Heart right ventricle (tissue), 16 donors: ENCODE results near the gene MARCHF9. TPM values are rescaled to one million over a fixed set of nuclear protein-coding genes. Genes with fewer than 3 reads are reported as not detected.
A peak's percentile ranks its signal among the peaks of the same experiment; 100 is the strongest.

ENCODE experiments used
- ATAC-seq, 8 donors: fragments of 200-7000 bp; cut with Tn5 transposase; one replicate each; pipeline ENCODE4 v1.9.1; 2020; ENCODE audit warnings: mild to moderate bottlenecking in 8 of 8, moderate library complexity in 8 of 8, moderate number of reproducible peaks in 1 of 8
- DNase-seq, 2 donors: peaks; one replicate each; pipeline ENCODE4 v3.0.0-alpha.2; 2020
- H3K27ac ChIP-seq, 10 donors: fragments of 200-600 bp; sonication (generic) in 2 of 10; one replicate each; pipeline versions ENCODE4 v1.5.0 to v1.8.0; 2020 to 2022; ENCODE audit warnings: mild to moderate bottlenecking in 3 of 10
- H3K27me3 ChIP-seq, 7 donors: fragments of 200-600 bp; one replicate each; pipeline ENCODE4 v1.8.0; 2021 to 2022; ENCODE audit warnings: mild to moderate bottlenecking in 2 of 7
- H3K36me3 ChIP-seq, 9 donors: fragments of 200-600 bp; sonication (generic) in 1 of 9; one replicate each; pipeline versions ENCODE4 v1.5.0 to v1.8.0; 2020 to 2022; ENCODE audit warnings: mild to moderate bottlenecking in 2 of 9
- H3K4me1 ChIP-seq, 9 donors: fragments of 200-600 bp; sonication (generic) in 1 of 9; one replicate each; pipeline versions ENCODE4 v1.5.0 to v1.8.0; 2020 to 2022; ENCODE audit warnings: mild to moderate bottlenecking in 4 of 9
- H3K4me3 ChIP-seq, 10 donors: fragments of 200-600 bp; sonication (generic) in 2 of 10; one replicate each; pipeline versions ENCODE4 v1.5.0 to v1.8.0; 2020 to 2022; ENCODE audit warnings: mild to moderate bottlenecking in 7 of 10, moderate library complexity in 2 of 10
- H3K9me3 ChIP-seq, 11 donors: fragments of 200-600 bp in 10 of 11; sonication (generic) in 2 of 11; one replicate each; pipeline versions ENCODE4 v1.5.0 to v1.8.0; 2013 to 2022; ENCODE audit warnings: mild to moderate bottlenecking in 2 of 11, control low read depth in 1 of 11, moderate library complexity in 1 of 11
- CTCF ChIP-seq, 9 donors: fragments of 200-600 bp; sonication (generic) in 2 of 9; IDR thresholded peaks; one replicate each; pipeline versions ENCODE4 v1.5.0 to v1.8.0; 2021 to 2022; ENCODE audit warnings: antibody characterized with exemption in 9 of 9, mild to moderate bottlenecking in 5 of 9, moderate library complexity in 1 of 9
- WGBS, 2 donors: extraction: QIAGEN DNeasy Blood & Tissue Kit; methylation state at CpG; one replicate each; pipeline ENCODE4 v1.1.7; 2013; ENCODE audit warnings: inconsistent platforms in 1 of 2; 5-methylcytosine and 5-hydroxymethylcytosine counted together
- intact Hi-C, 10 donors: fragments of 100-400 bp; cut with DNase I; formaldehyde crosslinking; loops; one replicate each; pipeline versions ENCODE4 v1.11.1 to v1.14.2; 2022
- polyA plus RNA-seq, 2 donors: library from polyadenylated mRNA; stranded (reverse); fragments of 200-250 nt; gene quantifications; one replicate each; pipeline ENCODE4 v1.2.3, GENCODE V29; 2013
- total RNA-seq, 10 donors: library from RNA; stranded (reverse); fragmentation: NEBNext Ultra II Directional in 3 of 10; extraction: Animal tissue kit (Norgen Biotek cat#: 25700) in 3 of 10; gene quantifications; one replicate each; pipeline versions ENCODE4 v1.2.1 to v1.2.4, GENCODE V29; 2021 to 2023
- donor health status: Arrhythmogenic right ventricular cardiomyopathy.
- donor health status: ischemic (EF 13 %, LVEDD 7.1; RV severe dilation, severe dysfunction).
- donor health status: healthy with polysubstance abuse.
- donor health status: DM: no; HTN: yes; CAD: no.
- donor health status: DM: no; HTN: no; CAD: no.
- donor health status: ischemic (EF 25% LVEDD 6.9; RV normal size, moderate dysfunction).
- donor health status: ischemic (EF 25% LVEDD 5.7; RV mildly dilated, moderate dysfunction).
- donor health status: healthy.
- donor health status: DM: yes; HTN: yes; CAD: no.
- donor health status: Ischemic cardiomyopathy.
- donor health status: ischemic (EF 35%, LVEDD 5.7; RV mildly dilated, moderate dysfunction).
- donor health status: nonischemic (EF 11% LVEDD 7.7; RV severe dilation, severe dysfunction).
- donor health status: DM: yes; HTN: yes; CAD: no.
- donor health status: PGD.
- donor health status: ischemic (EF 29% LVEDD 5.4; RV normal size, mild dysfunction).
- donor health status: nonischemic (EF 23%, LVEDD 6.1; RV moderate dilation, normal function).

MARCHF9 gene
- total and polyA plus RNA-seq, 12 donors, result 11.2 to 20.7 (median 13.7) TPM

- 82 to 83% methylated on average over 12 of the region's 12 CpGs for WGBS, 2 donors
- DNase-seq (no peak), ATAC-seq (no peak)
- Histone ChIP-seq H3K9me3 (no peaks in the 10 kb centered on the region), H3K27ac (no peak overlapping the region), H3K4me3 (no peak overlapping the region), H3K36me3 (peaks cover 0 to 59% (median 21%) of the 10 kb centered on the region in 9 donors), H3K27me3 (peaks cover 0 to 13% (median 0%) of the 10 kb centered on the region in 7 donors), H3K4me1 (peaks cover 0 to 24% (median 14%) of the 10 kb centered on the region in 9 donors)
- intact Hi-C loops, result no loop called here
- no peak for TF ChIP-seq CTCF (IDR thresholded peaks at IDR 0.05)
Observed at GRCh38 chr12:57724003-57724935, 30.6 kb upstream of the MARCHF9 start.

- ATAC-seq, result no peak
- peaks cover 0 to 24% (median 14%) of the 10 kb centered on the region in 9 donors for H3K4me1 ChIP-seq
- no peak overlapping the region for H3K27ac ChIP-seq
- no peak overlapping the region for H3K4me3 ChIP-seq
- 55 to 60% methylated on average over 11 of the region's 11 CpGs for WGBS, 2 donors
- intact Hi-C loops, result no loop called here
- no peak for TF ChIP-seq CTCF (IDR thresholded peaks at IDR 0.05)
- H3K9me3 ChIP-seq, result no peaks in the 10 kb centered on the region
- no peak for DNase-seq
- H3K36me3 ChIP-seq, result peaks cover 0 to 59% (median 12%) of the 10 kb centered on the region in 9 donors
- peaks cover 0 to 15% (median 0%) of the 10 kb centered on the region in 7 donors for H3K27me3 ChIP-seq
Observed at GRCh38 chr12:57724936-57725740, 29.8 kb upstream of the MARCHF9 start.

GRCh38 chr12:57725851-57726150 lies 29.1 kb upstream of the MARCHF9 start:
- ATAC-seq (peak in 1 of 8 donors; percentile 8), DNase-seq (no peak)
- Histone ChIP-seq H3K4me3 (peak overlapping the region; percentile 13 to 76 (median 64)), H3K9me3 (no peaks in the 10 kb centered on the region), H3K27ac (peak overlapping the region in 8 of 10 donors; percentile 69 to 83 (median 81)), H3K27me3 (peaks cover 0 to 21% (median 0%) of the 10 kb centered on the region in 7 donors), H3K4me1 (peaks cover 0 to 24% (median 14%) of the 10 kb centered on the region in 9 donors), H3K36me3 (peaks cover 0 to 59% (median 5%) of the 10 kb centered on the region in 9 donors)
- 16 to 19% methylated on average over 10 of the region's 10 CpGs for WGBS, 2 donors
- no peak for TF ChIP-seq CTCF (IDR thresholded peaks at IDR 0.05)
- intact Hi-C loops, result no loop called here
